ENCODE measurements around the gene INPP5B.

INPP5B gene

GRCh38 chr1:37952738-37953137 is 5.9 kb upstream of the INPP5B start:
- TF ChIP-seq, protein P1, sequence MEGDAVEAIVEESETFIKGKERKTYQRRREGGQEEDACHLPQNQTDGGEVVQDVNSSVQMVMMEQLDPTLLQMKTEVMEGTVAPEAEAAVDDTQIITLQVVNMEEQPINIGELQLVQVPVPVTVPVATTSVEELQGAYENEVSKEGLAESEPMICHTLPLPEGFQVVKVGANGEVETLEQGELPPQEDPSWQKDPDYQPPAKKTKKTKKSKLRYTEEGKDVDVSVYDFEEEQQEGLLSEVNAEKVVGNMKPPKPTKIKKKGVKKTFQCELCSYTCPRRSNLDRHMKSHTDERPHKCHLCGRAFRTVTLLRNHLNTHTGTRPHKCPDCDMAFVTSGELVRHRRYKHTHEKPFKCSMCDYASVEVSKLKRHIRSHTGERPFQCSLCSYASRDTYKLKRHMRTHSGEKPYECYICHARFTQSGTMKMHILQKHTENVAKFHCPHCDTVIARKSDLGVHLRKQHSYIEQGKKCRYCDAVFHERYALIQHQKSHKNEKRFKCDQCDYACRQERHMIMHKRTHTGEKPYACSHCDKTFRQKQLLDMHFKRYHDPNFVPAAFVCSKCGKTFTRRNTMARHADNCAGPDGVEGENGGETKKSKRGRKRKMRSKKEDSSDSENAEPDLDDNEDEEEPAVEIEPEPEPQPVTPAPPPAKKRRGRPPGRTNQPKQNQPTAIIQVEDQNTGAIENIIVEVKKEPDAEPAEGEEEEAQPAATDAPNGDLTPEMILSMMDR (IDR thresholded peaks at IDR 0.05; ENCODE audit: low read depth, low read length): no peak
- DNase-seq (ENCODE audit: extremely low read depth, low read depth): no peak

- no peak for DNase-seq (ENCODE audit: extremely low read depth, low read depth)
- TF ChIP-seq, protein P1 (IDR thresholded peaks at IDR 0.05; ENCODE audit: low read depth, low read length): no peak
Observed at GRCh38 chr1:37951783-37952624, 5.2 kb upstream of the INPP5B start.

DNA sequence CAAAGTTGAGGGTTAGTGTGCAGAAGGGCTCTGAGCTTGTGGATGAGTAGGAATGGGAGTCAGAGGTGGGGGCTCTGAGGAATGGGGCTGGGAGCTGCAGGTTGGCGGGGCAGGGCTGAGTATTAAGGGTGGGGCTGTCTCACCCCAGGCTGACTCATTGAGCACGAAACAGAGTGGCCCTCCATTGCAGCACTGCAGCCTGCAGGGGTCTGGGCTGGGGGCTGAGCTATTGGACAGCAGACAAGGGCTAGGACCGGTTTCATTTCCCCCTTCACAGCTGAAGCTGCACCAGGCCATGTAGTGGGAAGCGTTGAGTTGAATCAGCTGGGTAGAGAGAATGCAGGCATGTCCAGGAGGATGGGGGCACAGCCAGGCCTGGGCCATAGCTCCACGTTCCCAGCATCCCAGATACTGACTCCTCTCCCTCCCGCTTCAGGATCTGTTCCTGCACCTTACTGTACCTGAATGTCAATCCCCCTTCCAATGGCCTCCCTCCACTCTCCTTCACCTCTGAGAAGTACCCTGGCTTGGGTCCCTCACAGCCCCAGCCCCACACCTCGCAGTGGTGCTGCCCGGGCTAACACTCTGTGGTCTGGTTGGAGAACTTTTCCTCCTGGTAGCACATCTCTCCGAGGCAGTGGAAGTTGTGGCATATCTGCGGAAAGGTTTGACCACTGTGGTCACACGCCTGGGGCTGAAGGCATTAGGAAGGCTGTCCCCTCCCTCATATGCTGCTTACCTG is 4.4 kb upstream of the INPP5B start:
- TF ChIP-seq, protein P1 (IDR thresholded peaks at IDR 0.05; ENCODE audit: low read depth, low read length): no peak
- no peak for DNase-seq (ENCODE audit: extremely low read depth, low read depth)

DNA sequence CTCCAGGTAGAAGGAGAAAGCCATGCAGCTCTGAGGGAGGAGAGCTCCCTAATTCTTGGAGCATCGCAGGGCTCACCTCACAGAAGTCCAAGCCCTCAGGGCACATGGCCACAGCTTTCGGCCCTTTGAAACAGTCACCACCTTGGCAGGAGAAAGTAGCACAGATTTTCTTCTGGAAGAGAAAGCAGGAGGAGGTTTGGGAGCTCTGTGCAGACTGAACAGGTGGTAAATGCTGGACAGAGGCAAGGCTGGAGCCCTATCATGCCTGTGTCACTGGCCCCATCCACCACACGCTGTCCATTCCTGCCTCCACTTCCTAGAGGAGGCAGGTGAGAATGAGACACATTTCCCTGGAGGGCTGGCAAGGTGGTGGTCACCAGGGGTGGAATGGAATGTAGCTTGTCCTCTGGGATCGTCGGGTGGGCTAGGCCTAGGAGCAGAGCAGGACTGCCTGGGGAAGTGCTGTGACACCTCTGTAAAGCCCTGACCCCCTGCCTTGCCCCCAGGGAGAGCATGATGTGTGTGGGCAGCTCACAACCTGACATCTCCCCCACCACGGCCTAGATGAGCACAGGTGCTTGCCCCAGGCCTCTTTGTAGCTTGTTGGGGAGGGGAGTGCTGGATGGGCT is 2.8 kb upstream of the INPP5B start:
- DNase-seq (ENCODE audit: extremely low read depth, low read depth): no peak
- TF ChIP-seq, protein P1 (IDR thresholded peaks at IDR 0.05; ENCODE audit: low read depth, low read length): no peak

DNA sequence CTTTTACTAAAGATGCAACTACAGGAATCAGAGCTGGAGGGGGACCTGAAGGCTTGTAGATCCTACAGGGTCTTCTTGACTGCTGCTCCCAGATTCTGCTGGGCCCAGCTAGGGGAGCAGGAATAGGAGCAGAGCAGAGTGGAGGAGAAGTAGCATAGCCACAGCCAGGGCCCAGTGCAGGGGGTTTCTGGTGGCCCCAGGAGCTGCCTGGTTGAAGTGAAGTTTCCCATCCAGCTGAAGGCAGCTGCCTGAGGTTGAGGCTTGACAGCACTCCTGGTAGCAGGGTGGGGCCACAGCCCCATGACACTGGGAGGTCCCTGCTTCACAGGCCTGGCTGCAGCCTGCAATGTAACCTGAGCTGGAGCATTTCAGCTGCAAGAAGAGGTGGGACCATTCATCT is 2.0 kb upstream of the INPP5B start:
- no peak for DNase-seq (ENCODE audit: extremely low read depth, low read depth)

DNA sequence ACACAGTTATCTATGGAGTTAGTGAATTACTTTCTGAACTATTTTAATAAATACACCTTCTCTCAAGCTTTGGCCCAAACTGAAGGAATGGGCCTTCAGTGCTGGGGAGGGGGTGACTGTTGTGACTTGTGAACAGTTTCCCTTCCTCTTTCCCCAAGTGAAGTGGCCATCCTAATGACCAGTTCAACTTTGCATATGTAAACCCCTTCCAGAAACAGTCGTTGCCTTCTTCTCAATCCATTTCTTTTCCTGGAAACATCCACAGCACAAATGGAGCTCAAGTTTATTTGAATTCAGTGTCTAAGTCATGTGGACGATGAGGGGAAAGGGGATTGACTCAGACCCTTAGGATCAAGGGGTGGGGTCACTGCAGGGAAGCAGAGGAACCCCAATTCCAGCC is 1.3 kb upstream of the INPP5B start:
- no peak for DNase-seq (ENCODE audit: extremely low read depth, low read depth)
- TF ChIP-seq, protein P1 (IDR thresholded peaks at IDR 0.05; ENCODE audit: low read depth, low read length): no peak

More for the DNA sequence above, 2.0 kb upstream of the INPP5B start:
- TF ChIP-seq, protein P1 (IDR thresholded peaks at IDR 0.05; ENCODE audit: low read depth, low read length): no peak

- no peak for DNase-seq (ENCODE audit: extremely low read depth, low read depth)
- TF ChIP-seq, protein P1 (IDR thresholded peaks at IDR 0.05; ENCODE audit: low read depth, low read length): no peak
Observed at GRCh38 chr1:37947364-37947763, 511 bp upstream of the INPP5B start.

Measured in AG09319 (cell line).